H54 (cell line): ENCODE data around the gene TRIM25.

Experiments
- DNase-seq: peaks from one replicate; pipeline ENCODE4 v3.0.0; 2011; ENCODE audit warnings: low spot score, mixed read lengths; ENCODE audit not compliant: insufficient read length
- FAIRE-seq: peaks from 3 replicates; lab custom pipeline; 2011; peaks lifted over from hg19 to GRCh38; lab: Jason Lieb, UNC
- POLR2A ChIP-seq: IDR thresholded peaks from 2 replicates; pipeline ENCODE4 v1.6.1; 2011; ENCODE audit warnings: low read depth, mild to moderate bottlenecking, low read length

TRIM25 gene

GRCh38 chr17:56935461-56935860 lies 21.6 kb upstream of the TRIM25 start:
- FAIRE-seq: no peak
- no peak for TF ChIP-seq POLR2A
- no peak for DNase-seq

- DNase-seq: no peak
- TF ChIP-seq POLR2A: no peak
- FAIRE-seq: no peak
These were observed 20.4 kb upstream of the TRIM25 start for GRCh38 chr17:56934280-56934679.

GRCh38 chr17:56933868-56934267 lies 20.0 kb upstream of the TRIM25 start:
- FAIRE-seq (no peak), DNase-seq (no peak)
- TF ChIP-seq POLR2A: no peak

GRCh38 chr17:56933151-56933745 lies 19.4 kb upstream of the TRIM25 start:
- TF ChIP-seq POLR2A: no peak
- no peak for DNase-seq
- FAIRE-seq: no peak

GRCh38 chr17:56930739-56931337 lies 17.0 kb upstream of the TRIM25 start:
- FAIRE-seq: no peak
- TF ChIP-seq POLR2A: no peak
- no peak for DNase-seq

GRCh38 chr17:56929362-56929969 lies 15.6 kb upstream of the TRIM25 start:
- FAIRE-seq (no peak), DNase-seq (no peak)
- TF ChIP-seq POLR2A: no peak

- FAIRE-seq: no peak
- DNase-seq: no peak
- no peak for TF ChIP-seq POLR2A
These were observed 14.7 kb upstream of the TRIM25 start for GRCh38 chr17:56928586-56928985.

- no peak for TF ChIP-seq POLR2A
- FAIRE-seq: no peak
- no peak for DNase-seq
These were observed 12.9 kb upstream of the TRIM25 start for GRCh38 chr17:56926704-56927103.

GRCh38 chr17:56926270-56926669 lies 12.4 kb upstream of the TRIM25 start:
- no peak for TF ChIP-seq POLR2A
- FAIRE-seq (no peak), DNase-seq (no peak)

- TF ChIP-seq POLR2A: no peak
- no peak for DNase-seq
- FAIRE-seq: no peak
These were observed 11.2 kb upstream of the TRIM25 start for GRCh38 chr17:56925088-56925487.

GRCh38 chr17:56919717-56920116 lies 5.9 kb upstream of the TRIM25 start:
- no peak for FAIRE-seq
- no peak for DNase-seq
- no peak for TF ChIP-seq POLR2A

- DNase-seq (no peak), FAIRE-seq (no peak)
- TF ChIP-seq POLR2A: no peak
These were observed 5.1 kb upstream of the TRIM25 start for GRCh38 chr17:56918916-56919315.

- no peak for TF ChIP-seq POLR2A
- FAIRE-seq (no peak), DNase-seq (no peak)
These were observed 3.9 kb upstream of the TRIM25 start for GRCh38 chr17:56917559-56918296.

- FAIRE-seq: no peak
- no peak for TF ChIP-seq POLR2A
- DNase-seq: no peak
These were observed 878 bp upstream of the TRIM25 start for GRCh38 chr17:56914581-56915273.
